ENCODE data around the gene VRK3.
"Not testable (repeated sequence)": the region's sequence is repeated elsewhere in the genome, so short reads cannot be mapped to it uniquely, and the experiment has no call there.

VRK3 gene

GRCh38 chr19:50059045-50059444 is 33.9 kb upstream of the VRK3 start:
- DNase-seq (ENCODE audit: low read depth), result no peak
- in situ Hi-C loops (cut with HindIII; ENCODE audit: low sequenced_read_pairs), result no loop called here
- no peak for TF ChIP-seq CTCF (IDR thresholded peaks at IDR 0.05; ENCODE audit: low read depth, low read length, missing control alignments)
- no peak overlapping the region for H3K4me3 ChIP-seq (ENCODE audit: low read depth, low read length)

GRCh38 chr19:50058425-50058824 is 33.3 kb upstream of the VRK3 start:
- in situ Hi-C loops (cut with HindIII; ENCODE audit: low sequenced_read_pairs), result no loop called here
- no peak overlapping the region for H3K4me3 ChIP-seq (ENCODE audit: low read depth, low read length)
- TF ChIP-seq CTCF (IDR thresholded peaks at IDR 0.05; ENCODE audit: low read depth, low read length, missing control alignments), result no peak
- DNase-seq (ENCODE audit: low read depth), result no peak

- no peak for TF ChIP-seq CTCF (IDR thresholded peaks at IDR 0.05; ENCODE audit: low read depth, low read length, missing control alignments)
- no peak overlapping the region for H3K4me3 ChIP-seq (ENCODE audit: low read depth, low read length)
- no peak for DNase-seq (ENCODE audit: low read depth)
- in situ Hi-C loops (cut with HindIII; ENCODE audit: low sequenced_read_pairs), result no loop called here
Observed at GRCh38 chr19:50053119-50053518, 27.9 kb upstream of the VRK3 start.

GRCh38 chr19:50051964-50052363 is 26.8 kb upstream of the VRK3 start:
- DNase-seq (ENCODE audit: low read depth), result no peak
- in situ Hi-C loops (cut with HindIII; ENCODE audit: low sequenced_read_pairs), result no loop called here
- no peak overlapping the region for H3K4me3 ChIP-seq (ENCODE audit: low read depth, low read length)
- no peak for TF ChIP-seq CTCF (IDR thresholded peaks at IDR 0.05; ENCODE audit: low read depth, low read length, missing control alignments)

- DNase-seq (ENCODE audit: low read depth); in situ Hi-C loops (cut with HindIII; ENCODE audit: low sequenced_read_pairs): not testable (repeated sequence)
Observed at GRCh38 chr19:50051228-50051895, 26.2 kb upstream of the VRK3 start.

GRCh38 chr19:50050406-50051227 is 25.4 kb upstream of the VRK3 start:
- in situ Hi-C loops (cut with HindIII; ENCODE audit: low sequenced_read_pairs), result no loop called here
- DNase-seq (ENCODE audit: low read depth), result no peak
- TF ChIP-seq CTCF (IDR thresholded peaks at IDR 0.05; ENCODE audit: low read depth, low read length, missing control alignments), result no peak
- H3K4me3 ChIP-seq (ENCODE audit: low read depth, low read length), result peak overlapping the region; percentile 47

More at GRCh38 chr19:50051228-50051895, 26.2 kb upstream of the VRK3 start:
- H3K4me3 ChIP-seq (ENCODE audit: low read depth, low read length), result peak overlapping the region; percentile 47

- no peak for DNase-seq (ENCODE audit: low read depth)
- in situ Hi-C loops (cut with HindIII; ENCODE audit: low sequenced_read_pairs), result no loop called here
- TF ChIP-seq CTCF (IDR thresholded peaks at IDR 0.05; ENCODE audit: low read depth, low read length, missing control alignments), result no peak
- no peak overlapping the region for H3K4me3 ChIP-seq (ENCODE audit: low read depth, low read length)
Observed at GRCh38 chr19:50047671-50048070, 22.5 kb upstream of the VRK3 start.
